PC-3 (cell line): ENCODE results near the gene MAGEA2.
"Not testable (repeated sequence)": the region's sequence is repeated elsewhere in the genome, so short reads cannot be mapped to it uniquely, and the experiment has no call there.

Experiments
- EZH2phosphoT487 ChIP-seq: fragments of 300-600 bp; sonication (generic); IDR thresholded peaks from 2 replicates; pipeline ENCODE4 v1.6.1; 2018; ENCODE audit warnings: mild to moderate bottlenecking, antibody characterized with exemption, low read length, borderline replicate concordance
- TF ChIP-seq, protein P1 (sequence below): fragments of 300-600 bp; sonication (generic); conservative IDR thresholded peaks from 2 replicates; pipeline ENCODE4 v1.5.1; 2017; ENCODE audit warnings: antibody characterized with exemption, low read depth, mild to moderate bottlenecking, low read length

DNA sequence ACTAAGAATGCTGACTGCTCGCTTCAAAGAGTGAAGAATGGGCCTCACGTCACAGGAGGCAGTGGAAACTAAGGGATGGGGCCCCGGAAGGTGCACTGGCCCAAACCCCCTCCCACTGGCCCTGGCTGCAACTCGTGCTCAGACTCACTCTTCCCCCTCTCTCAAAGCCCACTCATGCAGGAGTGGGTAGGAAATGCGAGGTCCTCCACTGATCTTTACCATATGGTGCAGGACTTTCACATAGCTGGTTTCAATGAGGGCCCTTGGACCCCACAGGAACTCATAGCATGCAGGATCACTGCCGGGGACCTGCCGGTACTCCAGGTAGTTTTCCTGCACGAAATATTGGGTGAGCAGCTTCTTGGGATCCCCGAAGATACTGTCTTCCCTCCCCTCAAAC lies 12.9 kb upstream of the MAGEA2 start:
- TF ChIP-seq, protein P1, sequence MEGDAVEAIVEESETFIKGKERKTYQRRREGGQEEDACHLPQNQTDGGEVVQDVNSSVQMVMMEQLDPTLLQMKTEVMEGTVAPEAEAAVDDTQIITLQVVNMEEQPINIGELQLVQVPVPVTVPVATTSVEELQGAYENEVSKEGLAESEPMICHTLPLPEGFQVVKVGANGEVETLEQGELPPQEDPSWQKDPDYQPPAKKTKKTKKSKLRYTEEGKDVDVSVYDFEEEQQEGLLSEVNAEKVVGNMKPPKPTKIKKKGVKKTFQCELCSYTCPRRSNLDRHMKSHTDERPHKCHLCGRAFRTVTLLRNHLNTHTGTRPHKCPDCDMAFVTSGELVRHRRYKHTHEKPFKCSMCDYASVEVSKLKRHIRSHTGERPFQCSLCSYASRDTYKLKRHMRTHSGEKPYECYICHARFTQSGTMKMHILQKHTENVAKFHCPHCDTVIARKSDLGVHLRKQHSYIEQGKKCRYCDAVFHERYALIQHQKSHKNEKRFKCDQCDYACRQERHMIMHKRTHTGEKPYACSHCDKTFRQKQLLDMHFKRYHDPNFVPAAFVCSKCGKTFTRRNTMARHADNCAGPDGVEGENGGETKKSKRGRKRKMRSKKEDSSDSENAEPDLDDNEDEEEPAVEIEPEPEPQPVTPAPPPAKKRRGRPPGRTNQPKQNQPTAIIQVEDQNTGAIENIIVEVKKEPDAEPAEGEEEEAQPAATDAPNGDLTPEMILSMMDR: not testable (repeated sequence)
- not testable (repeated sequence) for TF ChIP-seq EZH2phosphoT487
